B cell (primary cell): ENCODE results near the gene ZMIZ1.

Source experiments
- CTCF ChIP-seq: fragments of 200-600 bp; IDR thresholded peaks from one replicate; pipeline ENCODE4 v1.8.0; 2022; ENCODE audit warnings: antibody characterized with exemption, mild to moderate bottlenecking
- EZH2 ChIP-seq: IDR thresholded peaks from 2 replicates; pipeline ENCODE4 v1.6.1; 2012; ENCODE audit warnings: borderline replicate concordance, low read depth, mild to moderate bottlenecking, moderate library complexity, low read length; ENCODE audit not compliant: insufficient read depth, poor library complexity, severe bottlenecking

- TF ChIP-seq CTCF (no peak), EZH2 (no peak)
Measured at GRCh38 chr10:79055100-79055782, 13.5 kb upstream of the ZMIZ1 start.
